OCI-LY7 (cell line): Measurements from ENCODE around the gene FREY1. TPM values are rescaled to one million over a fixed set of nuclear protein-coding genes. Genes with fewer than 3 reads are reported as not detected.

Experiments
- BruUV-seq: library from RNA; stranded (reverse); fragments of 400-500 nt; replicated peaks from 2 replicates; lab custom pipeline; 2021; lab: Mats Ljungman, UMichigan
- CTCF ChIA-PET: fragments of 300-600 bp; sonication (Branson Sonifier 250); formaldehyde crosslinking; loops from one replicate; lab custom pipeline; 2022; ENCODE audit warnings: antibody characterized with exemption; ENCODE audit not compliant: unreplicated experiment; lab: Charles Lee
- POLR2A ChIA-PET: fragments of 300-600 bp; sonication (Branson Sonifier 250); formaldehyde crosslinking; loops from one replicate; lab custom pipeline; 2022; ENCODE audit warnings: antibody characterized with exemption; lab: Charles Lee
- DNase-seq: peaks from one replicate; pipeline ENCODE4 v3.0.0-alpha.2; 2015; ENCODE audit warnings: low spot score
- H2AFZ ChIP-seq: fragments of 200-600 bp; sonication (generic), shearing (Covaris generic); 2 replicates; pipeline ENCODE4 v1.6.1; 2014; ENCODE audit warnings: mild to moderate bottlenecking, antibody characterized with exemption, low read length, moderate library complexity
- H3K27ac ChIP-seq: fragments of 200-600 bp; sonication (generic); 2 replicates; pipeline ENCODE4 v1.5.1; 2014; ENCODE audit warnings: mixed run types, low read depth, mild to moderate bottlenecking, moderate library complexity, low read length, inconsistent platforms; ENCODE audit not compliant: poor library complexity, severe bottlenecking
- H3K36me3 ChIP-seq: fragments of 200-600 bp; sonication (generic); 2 replicates; pipeline ENCODE4 v1.6.1; 2014; ENCODE audit warnings: mild to moderate bottlenecking, antibody characterized with exemption, low read length, moderate library complexity, mixed read lengths; ENCODE audit not compliant: insufficient read depth
- H3K4me1 ChIP-seq: fragments of 200-600 bp; sonication (generic); 2 replicates; pipeline ENCODE4 v1.5.1; 2014; ENCODE audit warnings: mild to moderate bottlenecking, low read length; ENCODE audit not compliant: insufficient read depth, poor library complexity, severe bottlenecking
- H3K4me2 ChIP-seq: fragments of 200-600 bp; sonication (generic); 2 replicates; pipeline ENCODE4 v1.6.1; 2014; ENCODE audit warnings: mild to moderate bottlenecking, low read length
- H3K4me3 ChIP-seq: fragments of 200-600 bp; sonication (generic); 2 replicates; pipeline ENCODE4 v1.5.1; 2014; ENCODE audit warnings: mild to moderate bottlenecking, low read depth, low read length; ENCODE audit not compliant: poor library complexity, severe bottlenecking
- H3K79me2 ChIP-seq: fragments of 200-600 bp; sonication (generic); 2 replicates; pipeline ENCODE4 v1.6.1; 2016; ENCODE audit warnings: low read depth, mild to moderate bottlenecking, low read length, moderate library complexity, mixed read lengths; ENCODE audit not compliant: insufficient read depth
- H3K9me2 ChIP-seq: fragments of 200-600 bp; sonication (generic); 2 replicates; pipeline ENCODE4 v1.6.1; 2016; ENCODE audit warnings: mild to moderate bottlenecking, low read length, mixed read lengths; ENCODE audit not compliant: insufficient read depth
- H3K9me3 ChIP-seq: fragments of 200-600 bp; sonication (generic); 2 replicates; pipeline ENCODE4 v1.6.1; 2014; ENCODE audit warnings: mild to moderate bottlenecking, mixed run types, low read length, mixed read lengths
- H4K20me1 ChIP-seq: fragments of 200-600 bp; sonication (generic); 2 replicates; pipeline ENCODE4 v1.6.1; 2014; ENCODE audit warnings: mild to moderate bottlenecking, antibody characterized with exemption, low read length, moderate library complexity, mixed read lengths; ENCODE audit not compliant: insufficient read depth
- CTCF ChIP-seq: fragments of 200-600 bp; sonication (generic); conservative IDR thresholded peaks from 2 replicates; pipeline ENCODE4 v1.5.1; 2014; ENCODE audit warnings: mild to moderate bottlenecking, antibody characterized with exemption, low read length, moderate library complexity, mixed read lengths
- EZH2phosphoT487 ChIP-seq: fragments of 200-600 bp; sonication (generic); IDR thresholded peaks from 2 replicates; pipeline ENCODE4 v1.6.1; 2018; ENCODE audit warnings: low read depth, borderline replicate concordance, mild to moderate bottlenecking, mixed run types, antibody characterized with exemption, low read length, moderate library complexity, mixed read lengths
- intact Hi-C: fragments of 100-400 bp; cut with micrococcal nuclease; formaldehyde crosslinking; loops from one replicate; pipeline ENCODE4 v1.10.0; 2022; ENCODE audit not compliant: unreplicated experiment
- total RNA-seq, 2 experiments: library from RNA; depleted of rRNA in 1 of 2; stranded (reverse); fragments of >200 nt in 1 of 2; shearing (Covaris generic) in 1 of 2; gene quantifications; 2 replicates each; pipeline ENCODE4 v1.2.3, GENCODE V29; 2014 to 2022

Gene FREY1
- total RNA-seq, 2 experiments from 2014 or later, result 3.3 to 3.7 TPM

GRCh38 chr11:45880772-45881570 is 26.1 kb downstream of the FREY1 start:
- no TSS peak for BruUV-seq
- Histone ChIP-seq H3K4me2 (no peak overlapping the region), H3K36me3 (no peaks in the 10 kb centered on the region; the same call in 1 of the 2 replicates), H3K27ac (no peak overlapping the region), H2AFZ (no peak overlapping the region), H3K4me1 (no peaks in the 10 kb centered on the region), H3K79me2 (no peaks in the 10 kb centered on the region), H3K9me3 (no peaks in the 10 kb centered on the region), H3K9me2 (no peaks in the 10 kb centered on the region), H3K4me3 (no peak overlapping the region), H4K20me1 (no peaks in the 10 kb centered on the region)
- no peak for DNase-seq
- intact Hi-C loops, result no loop called here
- ChIA-PET POLR2A (no interaction called here), CTCF (no interaction called here)
- TF ChIP-seq EZH2phosphoT487, result no peak
- no peak for TF ChIP-seq CTCF

GRCh38 chr11:45879803-45880686 is 27.0 kb downstream of the FREY1 start:
- no peaks in the 10 kb centered on the region for H4K20me1 ChIP-seq
- no peak overlapping the region for H3K4me2 ChIP-seq
- no peaks in the 10 kb centered on the region for H3K4me1 ChIP-seq
- BruUV-seq, result no TSS peak
- no peak overlapping the region for H3K4me3 ChIP-seq
- no peak for TF ChIP-seq EZH2phosphoT487
- TF ChIP-seq CTCF, result no peak
- H3K9me3 ChIP-seq, result no peaks in the 10 kb centered on the region
- no peaks in the 10 kb centered on the region for H3K79me2 ChIP-seq
- H2AFZ ChIP-seq, result no peak overlapping the region
- no peaks in the 10 kb centered on the region for H3K9me2 ChIP-seq
- POLR2A ChIA-PET, result interaction anchor here (0.5 kb wide), 1 partner anchor 494 kb away, joined by 5 read pairs; no protein-coding TSS in a partner anchor
- DNase-seq, result no peak
- H3K36me3 ChIP-seq, result peaks cover 5% of the 10 kb centered on the region; the same call in 1 of the 2 replicates
- intact Hi-C loops, result no loop called here
- H3K27ac ChIP-seq, result no peak overlapping the region
- CTCF ChIA-PET, result no interaction called here
